ENCODE results near the gene SLC20A1.

DNA sequence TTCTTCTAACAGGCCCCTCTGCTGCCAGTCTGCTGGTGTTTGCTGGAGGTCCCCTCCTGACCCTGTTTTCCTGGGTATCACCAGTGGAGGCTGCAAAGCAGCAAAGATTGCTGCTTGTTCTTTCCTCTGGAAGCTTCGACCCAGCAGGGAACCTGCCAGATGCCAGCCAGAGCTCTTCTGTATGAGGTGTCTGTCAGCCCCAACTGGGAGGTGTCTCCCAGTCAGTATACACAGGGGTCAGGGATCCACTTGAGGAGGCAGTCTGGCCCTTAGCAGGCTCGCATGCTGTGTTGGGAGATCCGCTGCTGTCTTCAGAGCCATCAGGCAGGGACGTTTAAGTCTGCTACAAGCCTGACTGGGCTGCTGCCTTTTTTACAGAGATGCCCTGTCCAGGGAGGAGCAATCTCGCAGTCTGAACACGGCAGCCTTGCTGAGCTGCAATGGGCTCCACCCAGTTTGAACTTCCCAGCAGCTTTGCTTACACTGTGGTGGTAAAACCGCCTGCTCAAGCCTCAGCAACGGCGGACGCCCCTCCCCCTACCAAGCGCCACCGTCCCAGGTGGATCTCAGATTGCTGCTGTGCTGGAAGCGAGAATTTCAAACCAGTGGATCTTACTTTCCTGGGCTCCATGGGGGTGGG, 31.4 kb upstream of the SLC20A1 start:
- TF ChIP-seq CTCF (conservative IDR thresholded peaks at IDR 0.05) (no peak), EZH2 (IDR thresholded peaks at IDR 0.05; ENCODE audit: low read depth) (no peak)
